Measurements from ENCODE around the gene STRIP2.

Gene STRIP2

DNA sequence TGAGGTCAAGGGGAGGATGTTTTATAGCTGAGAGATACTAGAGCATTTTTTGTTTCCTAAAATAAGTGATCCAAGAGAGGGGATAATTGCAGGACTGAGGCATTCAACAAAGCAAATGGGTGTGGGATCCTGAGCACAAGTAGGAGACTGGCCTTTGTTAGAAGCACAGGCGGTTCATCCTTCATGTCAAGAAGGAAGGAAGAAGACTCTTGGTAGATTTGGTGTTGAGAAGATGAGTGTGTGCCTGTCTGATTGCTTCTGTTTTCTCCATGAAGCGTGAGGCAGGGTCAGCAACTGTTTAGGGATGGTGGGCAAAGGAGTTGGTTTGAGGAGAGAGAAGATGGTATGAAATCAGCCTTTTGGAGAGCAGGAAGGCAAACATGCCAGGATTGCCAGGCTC lies 27.6 kb downstream of the STRIP2 start:
- DNase-seq (ENCODE audit: low read depth) = no peak
- H3K4me3 ChIP-seq (ENCODE audit: control insufficient read depth, low read depth, low read length) = no peak overlapping the region
- TF ChIP-seq, protein P1, sequence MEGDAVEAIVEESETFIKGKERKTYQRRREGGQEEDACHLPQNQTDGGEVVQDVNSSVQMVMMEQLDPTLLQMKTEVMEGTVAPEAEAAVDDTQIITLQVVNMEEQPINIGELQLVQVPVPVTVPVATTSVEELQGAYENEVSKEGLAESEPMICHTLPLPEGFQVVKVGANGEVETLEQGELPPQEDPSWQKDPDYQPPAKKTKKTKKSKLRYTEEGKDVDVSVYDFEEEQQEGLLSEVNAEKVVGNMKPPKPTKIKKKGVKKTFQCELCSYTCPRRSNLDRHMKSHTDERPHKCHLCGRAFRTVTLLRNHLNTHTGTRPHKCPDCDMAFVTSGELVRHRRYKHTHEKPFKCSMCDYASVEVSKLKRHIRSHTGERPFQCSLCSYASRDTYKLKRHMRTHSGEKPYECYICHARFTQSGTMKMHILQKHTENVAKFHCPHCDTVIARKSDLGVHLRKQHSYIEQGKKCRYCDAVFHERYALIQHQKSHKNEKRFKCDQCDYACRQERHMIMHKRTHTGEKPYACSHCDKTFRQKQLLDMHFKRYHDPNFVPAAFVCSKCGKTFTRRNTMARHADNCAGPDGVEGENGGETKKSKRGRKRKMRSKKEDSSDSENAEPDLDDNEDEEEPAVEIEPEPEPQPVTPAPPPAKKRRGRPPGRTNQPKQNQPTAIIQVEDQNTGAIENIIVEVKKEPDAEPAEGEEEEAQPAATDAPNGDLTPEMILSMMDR (conservative IDR thresholded peaks at IDR 0.05; ENCODE audit: control insufficient read depth, insufficient read depth, low read depth, low read length) = no peak

GRCh38 chr7:129462420-129462819 lies 28.2 kb downstream of the STRIP2 start:
- DNase-seq (ENCODE audit: low read depth) = no peak
- TF ChIP-seq, protein P1 (conservative IDR thresholded peaks at IDR 0.05; ENCODE audit: control insufficient read depth, insufficient read depth, low read depth, low read length) = no peak

DNA sequence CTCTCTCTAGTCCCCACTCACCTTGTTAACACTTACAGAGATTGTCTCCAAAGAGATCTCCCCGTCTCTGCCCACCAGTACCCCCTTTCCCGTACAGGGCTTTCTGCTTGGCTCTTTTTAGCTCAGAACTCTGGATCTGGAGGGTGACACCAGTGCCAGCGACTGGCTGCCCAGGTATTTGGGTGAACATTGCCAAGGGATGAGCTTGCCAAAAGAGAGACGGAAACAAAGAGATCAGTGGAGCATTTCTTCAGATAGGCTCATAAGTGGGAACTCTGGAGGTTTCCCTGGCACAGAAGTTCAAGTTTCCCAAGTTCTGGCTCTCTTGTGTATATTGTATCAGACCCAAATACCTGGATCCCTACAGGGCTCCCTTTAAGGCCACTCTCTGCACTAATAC lies 30.0 kb downstream of the STRIP2 start:
- TF ChIP-seq, protein P1 (conservative IDR thresholded peaks at IDR 0.05; ENCODE audit: control insufficient read depth, insufficient read depth, low read depth, low read length) = no peak
- no peak for DNase-seq (ENCODE audit: low read depth)
- no peak overlapping the region for H3K4me3 ChIP-seq (ENCODE audit: control insufficient read depth, low read depth, low read length)

More at GRCh38 chr7:129462420-129462819, 28.2 kb downstream of the STRIP2 start:
- no peak overlapping the region for H3K4me3 ChIP-seq (ENCODE audit: control insufficient read depth, low read depth, low read length)

DNA sequence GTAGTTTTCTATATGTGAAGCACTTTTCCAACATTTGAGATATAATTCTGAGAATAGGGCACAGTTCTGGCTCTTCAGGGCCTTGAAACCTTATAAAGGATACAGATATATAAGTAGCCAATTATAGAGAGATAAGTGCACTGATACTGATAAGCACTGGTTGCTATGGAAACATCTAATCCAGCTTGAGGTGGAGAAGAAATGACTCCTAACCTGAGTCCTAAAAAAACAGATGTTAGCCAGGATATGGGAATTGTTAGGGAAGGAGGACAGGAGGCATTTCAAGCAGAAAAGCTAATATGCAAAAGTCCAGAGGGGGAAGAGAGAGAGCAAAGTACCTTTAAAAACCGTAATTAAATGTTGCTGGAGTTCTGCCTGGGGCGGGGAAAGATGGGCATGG lies 30.8 kb downstream of the STRIP2 start:
- TF ChIP-seq, protein P1 (conservative IDR thresholded peaks at IDR 0.05; ENCODE audit: control insufficient read depth, insufficient read depth, low read depth, low read length) = no peak
- DNase-seq (ENCODE audit: low read depth) = no peak
- H3K4me3 ChIP-seq (ENCODE audit: control insufficient read depth, low read depth, low read length) = no peak overlapping the region

DNA sequence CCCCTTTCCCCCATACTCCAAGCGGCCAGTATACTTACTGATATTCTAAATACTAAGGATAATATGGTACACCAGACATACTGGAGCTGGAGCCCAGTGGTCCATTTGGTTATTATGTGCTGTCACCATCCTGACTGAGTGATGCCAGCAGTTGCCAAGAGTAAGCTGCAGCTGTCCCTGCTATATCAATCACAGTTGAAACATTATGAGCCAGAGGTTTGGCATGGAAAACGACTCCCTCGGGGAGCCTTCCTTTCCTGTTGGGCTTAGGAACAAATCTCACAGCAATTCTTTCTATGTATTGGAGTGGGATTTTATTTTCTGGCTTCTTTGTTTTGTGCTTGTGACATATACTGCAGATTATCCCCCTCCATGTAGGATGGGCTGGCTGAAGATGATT lies 32.6 kb downstream of the STRIP2 start:
- no peak overlapping the region for H3K4me3 ChIP-seq (ENCODE audit: control insufficient read depth, low read depth, low read length)
- TF ChIP-seq, protein P1 (conservative IDR thresholded peaks at IDR 0.05; ENCODE audit: control insufficient read depth, insufficient read depth, low read depth, low read length) = no peak
- DNase-seq (ENCODE audit: low read depth) = no peak

DNA sequence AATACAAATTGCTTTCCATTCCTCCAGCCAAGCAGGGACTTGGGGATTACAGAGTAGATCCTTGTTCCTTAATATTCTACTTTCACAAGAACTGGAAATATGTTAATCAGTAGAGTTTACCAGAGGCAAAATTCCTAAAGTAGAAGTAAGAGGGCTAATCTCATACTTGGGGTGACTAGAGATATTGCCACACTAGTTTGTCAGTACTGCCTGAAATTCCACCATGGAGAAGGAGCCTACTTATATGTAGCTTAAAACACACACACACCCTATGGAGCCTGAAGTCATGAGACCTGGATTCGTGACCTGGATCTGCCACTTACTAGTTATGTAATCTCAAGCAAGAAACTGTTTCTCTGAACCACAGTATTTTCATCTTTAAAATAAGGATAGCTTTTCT lies 33.9 kb downstream of the STRIP2 start:
- H3K4me3 ChIP-seq (ENCODE audit: control insufficient read depth, low read depth, low read length) = no peak overlapping the region
- TF ChIP-seq, protein P1 (conservative IDR thresholded peaks at IDR 0.05; ENCODE audit: control insufficient read depth, insufficient read depth, low read depth, low read length) = no peak
- no peak for DNase-seq (ENCODE audit: low read depth)

DNA sequence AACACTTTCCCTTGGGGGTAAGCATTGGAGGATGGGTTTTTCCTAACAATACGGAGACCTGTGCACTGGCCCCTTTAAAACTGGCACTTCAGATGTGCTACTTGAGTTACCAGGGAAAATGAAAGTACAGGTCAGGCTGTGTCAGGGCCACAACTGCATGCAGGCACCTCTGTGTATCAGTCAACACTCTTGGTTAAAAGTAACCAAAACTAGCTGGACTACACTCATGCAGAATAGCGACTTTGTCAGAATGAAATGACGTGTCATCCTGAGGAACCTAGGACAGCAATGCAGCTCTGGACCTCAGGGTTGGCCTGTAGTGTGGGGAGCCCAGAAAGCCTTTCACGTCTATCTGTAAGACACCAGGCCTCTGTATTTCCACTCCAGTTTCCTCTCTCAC lies 34.3 kb downstream of the STRIP2 start:
- TF ChIP-seq, protein P1 (conservative IDR thresholded peaks at IDR 0.05; ENCODE audit: control insufficient read depth, insufficient read depth, low read depth, low read length) = no peak
- H3K4me3 ChIP-seq (ENCODE audit: control insufficient read depth, low read depth, low read length) = no peak overlapping the region
- DNase-seq (ENCODE audit: low read depth) = no peak
